ENCODE results near the gene ROR2. TPM values are rescaled to one million over a fixed set of nuclear protein-coding genes. Genes with fewer than 3 reads are reported as not detected.
"Not testable (repeated sequence)": the region's sequence is repeated elsewhere in the genome, so short reads cannot be mapped to it uniquely, and the experiment has no call there.

The ROR2 gene
- total and polyA plus RNA-seq, 4 donors = 1.6 to 5.8 TPM; not detected in 2

- 91 to 95% methylated on average over 2 of the region's 2 CpGs for WGBS, 2 donors
- H3K4me1 ChIP-seq (ENCODE audit: control insufficient read depth in 1 of 2, insufficient read depth in 2 of 2, low read length in 2 of 2); H3K36me3 ChIP-seq (ENCODE audit: control insufficient read depth in 1 of 2, insufficient read depth in 2 of 2, low read length in 1 of 2); H3K27me3 ChIP-seq (ENCODE audit: control insufficient read depth in 1 of 2, insufficient read depth in 2 of 2, low read length in 1 of 2); H3K9me3 ChIP-seq (ENCODE audit: control insufficient read depth, low read length); H3K27ac ChIP-seq (ENCODE audit: low read depth in 1 of 2, low read length in 2 of 2); ATAC-seq (ENCODE audit: low FRiP score); DNase-seq; H3K4me3 ChIP-seq (ENCODE audit: low read length in 2 of 2): not testable (repeated sequence)
- intact Hi-C loops (cut with DNase I) = loop anchor here in 1 of 2 donors (10.0 kb wide), 1 partner anchor 200 kb away; no protein-coding TSS in a partner anchor
These were observed 25.2 kb upstream of the ROR2 start for GRCh38 chr9:91975254-91975653.

GRCh38 chr9:91972711-91973110 lies 22.7 kb upstream of the ROR2 start:
- WGBS, 2 donors = 32 to 34% methylated on average over 2 of the region's 2 CpGs
- H3K27me3 ChIP-seq (ENCODE audit: control insufficient read depth in 1 of 2, insufficient read depth in 2 of 2, low read length in 1 of 2) = no peaks in the 10 kb centered on the region
- H3K27ac ChIP-seq (ENCODE audit: low read depth in 1 of 2, low read length in 2 of 2) = no peak overlapping the region
- no peak for DNase-seq
- intact Hi-C loops (cut with DNase I) = loop anchor here in 1 of 2 donors (10.0 kb wide), 1 partner anchor 198 kb away; no protein-coding TSS in a partner anchor
- H3K9me3 ChIP-seq (ENCODE audit: control insufficient read depth, low read length) = no peaks in the 10 kb centered on the region
- H3K4me3 ChIP-seq (ENCODE audit: low read length in 2 of 2) = no peak overlapping the region
- H3K4me1 ChIP-seq (ENCODE audit: control insufficient read depth in 1 of 2, insufficient read depth in 2 of 2, low read length in 2 of 2) = no peaks in the 10 kb centered on the region
- no peak for ATAC-seq (ENCODE audit: low FRiP score)
- no peaks in the 10 kb centered on the region for H3K36me3 ChIP-seq (ENCODE audit: control insufficient read depth in 1 of 2, insufficient read depth in 2 of 2, low read length in 1 of 2)

- Histone ChIP-seq H3K27me3 (ENCODE audit: control insufficient read depth in 1 of 2, insufficient read depth in 2 of 2, low read length in 1 of 2) (no peaks in the 10 kb centered on the region), H3K9me3 (ENCODE audit: control insufficient read depth, low read length) (no peaks in the 10 kb centered on the region), H3K4me3 (ENCODE audit: low read length in 2 of 2) (no peak overlapping the region), H3K36me3 (ENCODE audit: control insufficient read depth in 1 of 2, insufficient read depth in 2 of 2, low read length in 1 of 2) (no peaks in the 10 kb centered on the region), H3K4me1 (ENCODE audit: control insufficient read depth in 1 of 2, insufficient read depth in 2 of 2, low read length in 2 of 2) (no peaks in the 10 kb centered on the region), H3K27ac (ENCODE audit: low read depth in 1 of 2, low read length in 2 of 2) (no peak overlapping the region)
- ATAC-seq (ENCODE audit: low FRiP score) (no peak), DNase-seq (no peak)
- WGBS, 2 donors = 24 to 27% methylated on average over 4 of the region's 4 CpGs
- intact Hi-C loops (cut with DNase I) = loop anchor here in 1 of 2 donors (10.0 kb wide), 1 partner anchor 197 kb away; no protein-coding TSS in a partner anchor
These were observed 22.1 kb upstream of the ROR2 start for GRCh38 chr9:91972076-91972626.

- Histone ChIP-seq H3K4me1 (ENCODE audit: control insufficient read depth in 1 of 2, insufficient read depth in 2 of 2, low read length in 2 of 2) (no peaks in the 10 kb centered on the region), H3K27ac (ENCODE audit: low read depth in 1 of 2, low read length in 2 of 2) (no peak overlapping the region), H3K27me3 (ENCODE audit: control insufficient read depth in 1 of 2, insufficient read depth in 2 of 2, low read length in 1 of 2) (no peaks in the 10 kb centered on the region), H3K4me3 (ENCODE audit: low read length in 2 of 2) (no peak overlapping the region), H3K9me3 (ENCODE audit: control insufficient read depth, low read length) (peaks cover 2% of the 10 kb centered on the region), H3K36me3 (ENCODE audit: control insufficient read depth in 1 of 2, insufficient read depth in 2 of 2, low read length in 1 of 2) (no peaks in the 10 kb centered on the region)
- ATAC-seq (ENCODE audit: low FRiP score) = no peak
- intact Hi-C loops (cut with DNase I) = no loop called here
- no peak for DNase-seq
- WGBS, 2 donors = 45 to 65% methylated on average over 3 of the region's 3 CpGs
These were observed 17.2 kb upstream of the ROR2 start for GRCh38 chr9:91967259-91967658.

GRCh38 chr9:91966503-91966902 lies 16.5 kb upstream of the ROR2 start:
- intact Hi-C loops (cut with DNase I) = no loop called here
- no peak overlapping the region for H3K27ac ChIP-seq (ENCODE audit: low read depth in 1 of 2, low read length in 2 of 2)
- H3K36me3 ChIP-seq (ENCODE audit: control insufficient read depth in 1 of 2, insufficient read depth in 2 of 2, low read length in 1 of 2) = no peaks in the 10 kb centered on the region
- H3K4me1 ChIP-seq (ENCODE audit: control insufficient read depth in 1 of 2, insufficient read depth in 2 of 2, low read length in 2 of 2) = no peaks in the 10 kb centered on the region
- no peak for DNase-seq
- peaks cover 2% of the 10 kb centered on the region for H3K9me3 ChIP-seq (ENCODE audit: control insufficient read depth, low read length)
- 49 to 67% methylated on average over 2 of the region's 2 CpGs for WGBS, 2 donors
- H3K4me3 ChIP-seq (ENCODE audit: low read length in 2 of 2) = no peak overlapping the region
- no peak for ATAC-seq (ENCODE audit: low FRiP score)
- H3K27me3 ChIP-seq (ENCODE audit: control insufficient read depth in 1 of 2, insufficient read depth in 2 of 2, low read length in 1 of 2) = no peaks in the 10 kb centered on the region

GRCh38 chr9:91963711-91964240 lies 13.7 kb upstream of the ROR2 start:
- no peak for DNase-seq
- intact Hi-C loops (cut with DNase I) = no loop called here
- no peaks in the 10 kb centered on the region for H3K27me3 ChIP-seq (ENCODE audit: control insufficient read depth in 1 of 2, insufficient read depth in 2 of 2, low read length in 1 of 2)
- H3K9me3 ChIP-seq (ENCODE audit: control insufficient read depth, low read length) = peaks cover 4% of the 10 kb centered on the region
- no peaks in the 10 kb centered on the region for H3K4me1 ChIP-seq (ENCODE audit: control insufficient read depth in 1 of 2, insufficient read depth in 2 of 2, low read length in 2 of 2)
- no peaks in the 10 kb centered on the region for H3K36me3 ChIP-seq (ENCODE audit: control insufficient read depth in 1 of 2, insufficient read depth in 2 of 2, low read length in 1 of 2)
- 51 to 63% methylated on average over 2 of the region's 2 CpGs for WGBS, 2 donors
- H3K27ac ChIP-seq (ENCODE audit: low read depth in 1 of 2, low read length in 2 of 2) = no peak overlapping the region
- ATAC-seq (ENCODE audit: low FRiP score) = no peak
- no peak overlapping the region for H3K4me3 ChIP-seq (ENCODE audit: low read length in 2 of 2)

- DNase-seq (no peak), ATAC-seq (ENCODE audit: low FRiP score) (no peak)
- H3K4me3 ChIP-seq (ENCODE audit: low read length in 2 of 2) = no peak overlapping the region
- no peak overlapping the region for H3K27ac ChIP-seq (ENCODE audit: low read depth in 1 of 2, low read length in 2 of 2)
- WGBS, 2 donors = 87 to 93% methylated on average over 1 of the region's 1 CpG
- no peaks in the 10 kb centered on the region for H3K4me1 ChIP-seq (ENCODE audit: control insufficient read depth in 1 of 2, insufficient read depth in 2 of 2, low read length in 2 of 2)
- no peaks in the 10 kb centered on the region for H3K36me3 ChIP-seq (ENCODE audit: control insufficient read depth in 1 of 2, insufficient read depth in 2 of 2, low read length in 1 of 2)
- no peaks in the 10 kb centered on the region for H3K27me3 ChIP-seq (ENCODE audit: control insufficient read depth in 1 of 2, insufficient read depth in 2 of 2, low read length in 1 of 2)
- peaks cover 4% of the 10 kb centered on the region for H3K9me3 ChIP-seq (ENCODE audit: control insufficient read depth, low read length)
- intact Hi-C loops (cut with DNase I) = no loop called here
These were observed 10.3 kb upstream of the ROR2 start for GRCh38 chr9:91960367-91960766.

GRCh38 chr9:91958174-91958573 lies 8.1 kb upstream of the ROR2 start:
- DNase-seq (no peak), ATAC-seq (ENCODE audit: low FRiP score) (peak; percentile 56)
- H3K4me1 ChIP-seq (ENCODE audit: control insufficient read depth in 1 of 2, insufficient read depth in 2 of 2, low read length in 2 of 2) = no peaks in the 10 kb centered on the region
- no peak overlapping the region for H3K27ac ChIP-seq (ENCODE audit: low read depth in 1 of 2, low read length in 2 of 2)
- intact Hi-C loops (cut with DNase I) = no loop called here
- H3K36me3 ChIP-seq (ENCODE audit: control insufficient read depth in 1 of 2, insufficient read depth in 2 of 2, low read length in 1 of 2) = no peaks in the 10 kb centered on the region
- no peaks in the 10 kb centered on the region for H3K27me3 ChIP-seq (ENCODE audit: control insufficient read depth in 1 of 2, insufficient read depth in 2 of 2, low read length in 1 of 2)
- H3K4me3 ChIP-seq (ENCODE audit: low read length in 2 of 2) = no peak overlapping the region
- WGBS, 2 donors = 75 to 77% methylated on average over 5 of the region's 5 CpGs
- H3K9me3 ChIP-seq (ENCODE audit: control insufficient read depth, low read length) = peaks cover 5% of the 10 kb centered on the region

GRCh38 chr9:91954841-91955471 lies 4.9 kb upstream of the ROR2 start:
- Histone ChIP-seq H3K36me3 (ENCODE audit: control insufficient read depth in 1 of 2, insufficient read depth in 2 of 2, low read length in 1 of 2) (no peaks in the 10 kb centered on the region), H3K27ac (ENCODE audit: low read depth in 1 of 2, low read length in 2 of 2) (no peak overlapping the region), H3K4me1 (ENCODE audit: control insufficient read depth in 1 of 2, insufficient read depth in 2 of 2, low read length in 2 of 2) (no peaks in the 10 kb centered on the region), H3K9me3 (ENCODE audit: control insufficient read depth, low read length) (peaks cover 7% of the 10 kb centered on the region), H3K27me3 (ENCODE audit: control insufficient read depth in 1 of 2, insufficient read depth in 2 of 2, low read length in 1 of 2) (no peaks in the 10 kb centered on the region), H3K4me3 (ENCODE audit: low read length in 2 of 2) (no peak overlapping the region)
- WGBS, 2 donors = 17 to 18% methylated on average over 6 of the region's 6 CpGs
- intact Hi-C loops (cut with DNase I) = no loop called here
- ATAC-seq (ENCODE audit: low FRiP score) (no peak), DNase-seq (no peak)

Measured in aorta (tissue), 5 donors.